GM11168 (cell line): ENCODE results near the gene INAFM2.

Experiments
- in situ Hi-C: fragments of 300-500 bp; cut with MboI; formaldehyde crosslinking; loops from one replicate; pipeline ENCODE4 v1.12.0; 2022; ENCODE audit warnings: low sequenced_read_pairs; ENCODE audit not compliant: unreplicated experiment

INAFM2 gene

DNA sequence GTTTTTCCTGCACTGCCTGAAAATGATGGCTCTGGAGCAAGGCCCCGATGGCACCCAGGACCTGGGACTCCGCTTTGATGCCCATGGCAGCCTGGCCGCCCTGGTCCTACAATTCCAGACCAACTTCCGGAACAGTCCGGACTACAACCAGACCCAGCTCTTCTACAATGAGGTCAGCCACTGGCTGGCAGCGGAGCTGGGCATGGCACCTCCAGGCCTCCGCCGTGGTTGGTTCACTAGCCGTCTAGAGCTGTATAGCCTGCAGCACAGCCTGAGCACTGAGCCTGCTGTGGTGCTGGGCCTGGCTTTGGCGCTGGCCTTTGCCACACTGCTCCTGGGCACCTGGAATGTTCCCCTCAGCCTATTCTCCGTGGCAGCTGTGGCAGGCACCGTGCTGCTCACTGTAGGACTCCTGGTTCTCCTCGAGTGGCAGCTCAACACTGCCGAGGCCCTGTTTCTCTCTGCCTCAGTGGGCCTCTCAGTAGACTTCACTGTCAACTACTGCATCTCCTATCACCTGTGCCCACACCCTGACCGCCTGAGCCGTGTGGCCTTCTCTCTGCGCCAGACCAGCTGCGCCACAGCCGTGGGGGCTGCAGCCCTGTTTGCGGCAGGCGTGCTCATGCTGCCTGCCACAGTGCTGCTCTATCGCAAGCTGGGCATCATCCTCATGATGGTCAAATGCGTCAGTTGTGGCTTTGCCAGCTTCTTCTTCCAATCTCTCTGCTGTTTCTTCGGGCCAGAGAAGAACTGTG lies 45.4 kb downstream of the INAFM2 start:
- in situ Hi-C loops: no loop called here

DNA sequence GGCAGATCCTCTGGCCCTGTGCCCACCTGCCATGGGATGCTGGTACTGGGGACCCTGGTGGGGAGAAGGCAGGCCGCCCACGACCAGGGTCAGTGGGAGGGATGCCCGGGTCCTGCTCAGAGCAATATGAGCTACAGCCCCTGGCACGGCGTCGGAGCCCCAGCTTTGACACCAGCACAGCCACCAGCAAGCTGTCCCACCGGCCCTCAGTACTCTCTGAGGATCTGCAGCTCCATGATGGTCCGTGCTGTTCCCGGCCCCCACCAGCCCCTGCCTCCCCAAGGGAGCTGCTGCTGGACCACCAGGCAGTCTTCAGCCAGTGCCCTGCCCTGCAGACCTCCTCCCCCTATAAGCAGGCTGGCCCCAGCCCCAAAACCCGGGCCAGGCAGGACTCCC lies 46.0 kb downstream of the INAFM2 start:
- in situ Hi-C loops: no loop called here

DNA sequence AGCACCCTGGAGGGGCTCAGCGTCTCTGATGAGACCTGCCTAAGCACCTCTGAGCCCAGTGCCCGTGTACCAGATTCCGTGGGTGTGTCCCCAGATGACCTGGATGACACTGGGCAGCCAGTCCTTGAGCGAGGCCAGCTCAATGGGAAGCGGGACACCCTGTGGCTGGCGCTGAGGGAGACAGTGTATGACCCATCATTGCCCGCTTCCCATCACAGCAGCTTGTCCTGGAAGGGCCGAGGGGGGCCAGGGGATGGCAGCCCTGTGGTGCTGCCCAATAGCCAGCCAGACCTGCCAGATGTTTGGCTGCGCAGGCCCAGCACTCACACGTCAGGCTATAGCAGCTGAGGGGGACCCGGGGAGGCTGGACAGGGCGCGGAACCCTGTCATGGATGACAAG lies 46.5 kb downstream of the INAFM2 start:
- in situ Hi-C loops: no loop called here

DNA sequence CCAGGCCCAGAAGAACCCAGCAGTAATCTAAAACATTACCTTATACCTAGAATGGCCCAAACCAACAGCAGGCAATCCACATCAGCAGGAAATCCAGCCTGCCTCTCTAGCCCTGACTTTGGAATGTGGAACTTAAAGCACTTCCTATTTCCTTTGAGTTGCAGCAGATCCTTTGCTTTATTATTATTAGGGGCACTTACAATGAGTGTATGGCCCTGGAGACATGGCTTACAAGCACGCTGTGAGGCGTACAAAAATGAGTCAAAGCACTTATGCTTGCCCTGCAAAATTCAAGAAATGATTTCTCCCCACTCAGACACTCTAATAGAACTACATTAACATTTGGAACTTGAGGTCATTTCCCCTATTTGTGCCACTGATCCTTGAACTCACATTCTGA lies 49.5 kb downstream of the INAFM2 start:
- in situ Hi-C loops: no loop called here
